Activated CD4-positive, alpha-beta T cell treated with anti-CD3 and anti-CD28 coated beads, Interleukin-2, Interleukin-4, amounts not matched to agents 100 ng/mL and 50 ng/mL, durations not matched to agents 16 hours and 8 hours (primary cell): ENCODE results near the gene VILL.
A peak's percentile ranks its signal among the peaks of the same experiment; 100 is the strongest.
"Not testable (repeated sequence)": the region's sequence is repeated elsewhere in the genome, so short reads cannot be mapped to it uniquely, and the experiment has no call there.

Source experiments
- DNase-seq: peaks from one replicate; pipeline ENCODE4 v3.0.0-alpha.2; 2020; ENCODE audit warnings: low spot score

VILL gene

GRCh38 chr3:38017445-38018295, 27.1 kb downstream of the VILL start:
- no peak for DNase-seq

GRCh38 chr3:38018296-38019266, 28.0 kb downstream of the VILL start:
- no peak for DNase-seq

- DNase-seq = no peak
These were observed 29.2 kb downstream of the VILL start for GRCh38 chr3:38019658-38020341.

- DNase-seq = no peak
These were observed 29.7 kb downstream of the VILL start for GRCh38 chr3:38020342-38020726.

- DNase-seq = no peak
These were observed 30.6 kb downstream of the VILL start for GRCh38 chr3:38021196-38021595.

GRCh38 chr3:38022301-38022700, 31.7 kb downstream of the VILL start:
- DNase-seq = no peak

GRCh38 chr3:38022896-38023709, 32.5 kb downstream of the VILL start:
- no peak for DNase-seq

GRCh38 chr3:38026856-38027255, 36.3 kb downstream of the VILL start:
- DNase-seq = no peak

- DNase-seq = no peak
These were observed 37.2 kb downstream of the VILL start for GRCh38 chr3:38027466-38028465.

- DNase-seq = no peak
These were observed 38.2 kb downstream of the VILL start for GRCh38 chr3:38028621-38029361.

GRCh38 chr3:38029400-38030125, 39.0 kb downstream of the VILL start, which contains the start of gene PLCD1:
Gene PLCD1, minus strand, starts transcription at chr3:38029642. Its CDS starts 103 bp downstream, at chr3:38029539.
- no peak for DNase-seq

GRCh38 chr3:38030126-38031021, 39.8 kb downstream of the VILL start:
- DNase-seq = no peak

- peak; percentile 60 for DNase-seq
These were observed 40.7 kb downstream of the VILL start for GRCh38 chr3:38031022-38031994.

- no peak for DNase-seq
These were observed 41.8 kb downstream of the VILL start for GRCh38 chr3:38032328-38032865.

GRCh38 chr3:38033586-38033985, 43.0 kb downstream of the VILL start:
- DNase-seq = not testable (repeated sequence)

- DNase-seq = not testable (repeated sequence)
These were observed 43.7 kb downstream of the VILL start for GRCh38 chr3:38034335-38034734.
